ENCODE results near the gene RUNDC1.

DNA sequence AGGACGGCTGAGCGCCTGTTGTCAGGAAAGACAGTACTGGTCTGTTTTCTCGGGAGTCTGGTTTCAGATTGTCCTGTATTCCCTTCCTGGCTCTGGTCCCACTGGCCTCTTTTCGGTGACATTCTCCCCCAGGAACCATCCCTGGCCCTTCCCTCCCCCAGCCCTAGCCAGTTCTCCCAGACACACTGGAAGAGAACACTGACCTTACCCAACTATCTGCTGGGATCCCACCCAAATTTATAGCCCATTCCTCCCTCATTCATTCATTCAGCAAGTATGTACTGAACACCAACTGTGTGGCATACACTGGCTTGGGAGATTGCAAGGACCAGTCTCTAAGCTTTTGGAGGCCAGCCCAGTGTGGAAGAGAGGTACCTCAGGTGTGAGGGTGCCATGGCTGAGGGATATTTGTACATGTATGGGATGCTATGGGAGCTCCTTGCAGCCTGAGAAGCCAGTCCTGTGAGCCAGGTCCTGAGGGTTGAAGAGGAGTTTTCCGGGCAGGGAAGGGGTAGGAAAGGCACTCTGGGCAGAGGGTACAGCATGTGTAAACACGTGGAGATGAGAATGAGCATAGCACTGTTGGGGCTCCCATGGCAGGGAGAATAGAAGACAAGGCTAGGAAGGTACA is 49.9 kb downstream of the RUNDC1 start:
- no peak for TF ChIP-seq POLR2A (IDR thresholded peaks at IDR 0.05)
- TF ChIP-seq, protein P1, sequence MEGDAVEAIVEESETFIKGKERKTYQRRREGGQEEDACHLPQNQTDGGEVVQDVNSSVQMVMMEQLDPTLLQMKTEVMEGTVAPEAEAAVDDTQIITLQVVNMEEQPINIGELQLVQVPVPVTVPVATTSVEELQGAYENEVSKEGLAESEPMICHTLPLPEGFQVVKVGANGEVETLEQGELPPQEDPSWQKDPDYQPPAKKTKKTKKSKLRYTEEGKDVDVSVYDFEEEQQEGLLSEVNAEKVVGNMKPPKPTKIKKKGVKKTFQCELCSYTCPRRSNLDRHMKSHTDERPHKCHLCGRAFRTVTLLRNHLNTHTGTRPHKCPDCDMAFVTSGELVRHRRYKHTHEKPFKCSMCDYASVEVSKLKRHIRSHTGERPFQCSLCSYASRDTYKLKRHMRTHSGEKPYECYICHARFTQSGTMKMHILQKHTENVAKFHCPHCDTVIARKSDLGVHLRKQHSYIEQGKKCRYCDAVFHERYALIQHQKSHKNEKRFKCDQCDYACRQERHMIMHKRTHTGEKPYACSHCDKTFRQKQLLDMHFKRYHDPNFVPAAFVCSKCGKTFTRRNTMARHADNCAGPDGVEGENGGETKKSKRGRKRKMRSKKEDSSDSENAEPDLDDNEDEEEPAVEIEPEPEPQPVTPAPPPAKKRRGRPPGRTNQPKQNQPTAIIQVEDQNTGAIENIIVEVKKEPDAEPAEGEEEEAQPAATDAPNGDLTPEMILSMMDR (IDR thresholded peaks at IDR 0.05) = no peak
